CD4-positive, CD25-positive, alpha-beta regulatory T cell (primary cell): ENCODE measurements around the gene CPT1C. TPM values are rescaled to one million over a fixed set of nuclear protein-coding genes. Genes with fewer than 3 reads are reported as not detected.

Experiments
- ATAC-seq, 2 donors: fragments of 150-1000 bp; cut with Tn5 transposase; one replicate each; pipeline ENCODE4 v1.10.0; 2021; ENCODE audit warnings: low read depth in 2 of 2, moderate number of reproducible peaks in 2 of 2, moderate library complexity in 1 of 2
- DNase-seq, 3 donors: peaks; one replicate each; pipeline versions ENCODE4 v3.0.0 to v3.0.0-alpha.2; 2012 to 2022; ENCODE audit warnings: mixed read lengths in 1 of 3
- H3K27ac ChIP-seq: one replicate; pipeline ENCODE4 v1.7.0; 2013; ENCODE audit warnings: mild to moderate bottlenecking, low read length; ENCODE audit not compliant: insufficient read depth, poor library complexity, severe bottlenecking
- H3K27me3 ChIP-seq: one replicate; pipeline ENCODE4 v1.7.0; 2013; ENCODE audit warnings: low read length; ENCODE audit not compliant: control insufficient read depth, insufficient read depth
- H3K36me3 ChIP-seq: one replicate; pipeline ENCODE4 v1.7.0; 2013; ENCODE audit warnings: mild to moderate bottlenecking, low read length, moderate library complexity; ENCODE audit not compliant: control insufficient read depth, insufficient read depth
- H3K4me1 ChIP-seq: 2 replicates; pipeline ENCODE4 v1.7.0; 2013; ENCODE audit warnings: mild to moderate bottlenecking, low read length; ENCODE audit not compliant: insufficient read depth, control insufficient read depth, poor library complexity, severe bottlenecking
- H3K4me3 ChIP-seq: one replicate; pipeline ENCODE4 v1.7.0; 2013; ENCODE audit warnings: low read depth, mild to moderate bottlenecking, low read length, moderate library complexity
- H3K9me3 ChIP-seq, 2 experiments: 1 replicate in 1 of 2; 2 replicates in 1 of 2; pipeline ENCODE4 v1.7.0; 2013; ENCODE audit warnings: low read length in 2 of 2, mild to moderate bottlenecking in 1 of 2, moderate library complexity in 1 of 2; ENCODE audit not compliant: control insufficient read depth in 2 of 2
- H3K27ac Mint-ChIP-seq, 3 donors: one replicate each; pipeline ENCODE4 v1.8.0; 2020 to 2022; ENCODE audit warnings: mild to moderate bottlenecking in 3 of 3, mixed read lengths in 3 of 3, moderate library complexity in 2 of 3
- H3K27me3 Mint-ChIP-seq: one replicate; pipeline ENCODE4 v1.8.0; 2022; ENCODE audit warnings: mild to moderate bottlenecking, mixed read lengths
- H3K36me3 Mint-ChIP-seq: one replicate; pipeline ENCODE4 v1.8.0; 2020; ENCODE audit warnings: mixed read lengths
- H3K4me1 Mint-ChIP-seq, 4 donors: one replicate each; pipeline ENCODE4 v1.8.0; 2020 to 2022; ENCODE audit warnings: mixed read lengths in 4 of 4, mild to moderate bottlenecking in 1 of 4
- H3K4me3 Mint-ChIP-seq, 4 donors: one replicate each; pipeline ENCODE4 v1.8.0; 2020 to 2022; ENCODE audit warnings: mild to moderate bottlenecking in 4 of 4, mixed read lengths in 4 of 4, moderate library complexity in 3 of 4
- H3K9me3 Mint-ChIP-seq, 7 donors: one replicate each; pipeline ENCODE4 v1.8.0; 2020 to 2022; ENCODE audit warnings: mixed read lengths in 7 of 7, mild to moderate bottlenecking in 3 of 7, moderate library complexity in 2 of 7
- polyA plus RNA-seq, 4 donors: library from polyadenylated mRNA; unstranded; fragments of 300-500 nt; fragmentation: Illumina TruSeq; gene quantifications; one replicate each; pipeline ENCODE4 v1.2.3, GENCODE V29; 2021
- total RNA-seq: library from RNA; stranded (reverse); gene quantifications from one replicate; pipeline ENCODE4 v1.2.3, GENCODE V29; 2022

The CPT1C gene
- total and polyA plus RNA-seq, 5 donors from 2014 or later: 0.41 to 0.84 (median 0.60) TPM; not detected in 1

- Histone ChIP-seq H3K27me3 (no peaks in the 10 kb centered on the region), H3K4me1 (peaks cover 38% of the 10 kb centered on the region), H3K27ac (peak overlapping the region; percentile 87), H3K9me3 (no peaks in the 10 kb centered on the region), H3K4me3 (peak overlapping the region; percentile 98), H3K36me3 (peaks cover 27% of the 10 kb centered on the region)
- Mint-ChIP-seq H3K4me1 (peaks cover 0 to 64% (median 21%) of the 10 kb centered on the region in 4 donors), H3K9me3 (no peaks in the 10 kb centered on the region), H3K27me3 (peaks cover 6% of the 10 kb centered on the region), H3K4me3 (peak overlapping the region; percentile 93 to 100 (median 98)), H3K27ac (peak overlapping the region; percentile 97 to 99 (median 98)), H3K36me3 (peaks cover 6% of the 10 kb centered on the region)
- ATAC-seq (peak; percentile 70 to 73), DNase-seq (peak; percentile 87 to 90 (median 89))
Measured at GRCh38 chr19:49664171-49665035, 26.5 kb upstream of the CPT1C start.

GRCh38 chr19:49665036-49665350 is 25.9 kb upstream of the CPT1C start:
- Histone ChIP-seq H3K9me3 (no peaks in the 10 kb centered on the region), H3K4me1 (peaks cover 38% of the 10 kb centered on the region), H3K36me3 (peaks cover 26% of the 10 kb centered on the region), H3K4me3 (peak overlapping the region; percentile 98), H3K27me3 (no peaks in the 10 kb centered on the region), H3K27ac (peak overlapping the region; percentile 87)
- H3K36me3 Mint-ChIP-seq: peaks cover 10% of the 10 kb centered on the region
- peaks cover 0 to 59% (median 22%) of the 10 kb centered on the region in 4 donors for H3K4me1 Mint-ChIP-seq
- H3K27ac Mint-ChIP-seq: peak overlapping the region; percentile 97 to 99 (median 98)
- H3K27me3 Mint-ChIP-seq: peaks cover 6% of the 10 kb centered on the region
- DNase-seq (no peak), ATAC-seq (no peak)
- no peaks in the 10 kb centered on the region for H3K9me3 Mint-ChIP-seq
- H3K4me3 Mint-ChIP-seq: peak overlapping the region; percentile 93 to 100 (median 98)

- DNase-seq: peak; percentile 97 to 99 (median 99)
- peaks cover 0 to 54% (median 22%) of the 10 kb centered on the region in 4 donors for H3K4me1 Mint-ChIP-seq
- Histone ChIP-seq H3K36me3 (peaks cover 20% of the 10 kb centered on the region), H3K27ac (peak within 1 kb of the TSS; percentile 87), H3K4me3 (peak within 1 kb of the TSS; percentile 98), H3K4me1 (peaks cover 38% of the 10 kb centered on the region), H3K9me3 (no peaks in the 10 kb centered on the region), H3K27me3 (no peaks in the 10 kb centered on the region)
- ATAC-seq: peak; percentile 82 to 86
- H3K9me3 Mint-ChIP-seq: no peaks in the 10 kb centered on the region
- H3K36me3 Mint-ChIP-seq: peaks cover 10% of the 10 kb centered on the region
- H3K27me3 Mint-ChIP-seq: peaks cover 6% of the 10 kb centered on the region
- peak within 1 kb of the TSS; percentile 93 to 100 (median 98) for H3K4me3 Mint-ChIP-seq
- H3K27ac Mint-ChIP-seq: peak within 1 kb of the TSS; percentile 97 to 99 (median 98)
Measured at GRCh38 chr19:49665351-49666119, 25.4 kb upstream of the CPT1C start, which contains the start of the genes BCL2L12 and IRF3. Gene BCL2L12 (plus strand): TSS chr19:49665933. CDS start chr19:49666693, 760 bp downstream. Gene IRF3 (minus strand): TSS chr19:49665857. CDS start chr19:49664838, 1,019 bp downstream.

GRCh38 chr19:49666120-49666444 is 24.8 kb upstream of the CPT1C start:
- Histone ChIP-seq H3K4me1 (peaks cover 38% of the 10 kb centered on the region), H3K36me3 (peaks cover 16% of the 10 kb centered on the region), H3K27ac (peak overlapping the region; percentile 87), H3K9me3 (no peaks in the 10 kb centered on the region), H3K27me3 (no peaks in the 10 kb centered on the region), H3K4me3 (peak overlapping the region; percentile 64)
- Mint-ChIP-seq H3K4me3 (peak overlapping the region; percentile 93 to 100 (median 98)), H3K27ac (peak overlapping the region; percentile 56 to 99 (median 98)), H3K36me3 (peaks cover 10% of the 10 kb centered on the region), H3K27me3 (peaks cover 6% of the 10 kb centered on the region), H3K4me1 (peaks cover 0 to 54% (median 22%) of the 10 kb centered on the region in 4 donors), H3K9me3 (no peaks in the 10 kb centered on the region)
- ATAC-seq (peak in 1 of 2 donors; percentile 1), DNase-seq (no peak)

GRCh38 chr19:49667473-49667872 is 23.4 kb upstream of the CPT1C start:
- Mint-ChIP-seq H3K36me3 (peaks cover 10% of the 10 kb centered on the region), H3K4me3 (peak overlapping the region; percentile 44 to 98 (median 78)), H3K27me3 (peaks cover 6% of the 10 kb centered on the region), H3K27ac (peak overlapping the region in 1 of 3 donors; percentile 98), H3K9me3 (no peaks in the 10 kb centered on the region), H3K4me1 (peaks cover 0 to 52% (median 29%) of the 10 kb centered on the region in 4 donors)
- H3K9me3 ChIP-seq: no peaks in the 10 kb centered on the region
- ATAC-seq (no peak), DNase-seq (no peak)
- H3K4me1 ChIP-seq: peaks cover 39% of the 10 kb centered on the region
- peaks cover 5% of the 10 kb centered on the region for H3K36me3 ChIP-seq
- H3K27ac ChIP-seq: no peak overlapping the region
- no peak overlapping the region for H3K4me3 ChIP-seq
- no peaks in the 10 kb centered on the region for H3K27me3 ChIP-seq

GRCh38 chr19:49669516-49669915 is 21.4 kb upstream of the CPT1C start:
- Mint-ChIP-seq H3K27me3 (peaks cover 11% of the 10 kb centered on the region), H3K36me3 (peaks cover 5% of the 10 kb centered on the region), H3K27ac (no peak overlapping the region), H3K9me3 (peaks cover 0 to 1% (median 0%) of the 10 kb centered on the region in 7 donors), H3K4me3 (no peak overlapping the region), H3K4me1 (peaks cover 5 to 38% (median 28%) of the 10 kb centered on the region in 4 donors)
- H3K4me1 ChIP-seq: peaks cover 23% of the 10 kb centered on the region
- no peaks in the 10 kb centered on the region for H3K9me3 ChIP-seq
- no peak overlapping the region for H3K27ac ChIP-seq
- no peaks in the 10 kb centered on the region for H3K36me3 ChIP-seq
- DNase-seq (no peak), ATAC-seq (no peak)
- no peak overlapping the region for H3K4me3 ChIP-seq
- H3K27me3 ChIP-seq: no peaks in the 10 kb centered on the region

- H3K27me3 ChIP-seq: no peaks in the 10 kb centered on the region
- no peak for ATAC-seq
- peaks cover 5% of the 10 kb centered on the region for H3K36me3 Mint-ChIP-seq
- peak overlapping the region in 2 of 3 donors; percentile 36 to 93 for H3K27ac Mint-ChIP-seq
- peak; percentile 63 to 74 (median 69) for DNase-seq
- no peak overlapping the region for H3K27ac ChIP-seq
- H3K36me3 ChIP-seq: no peaks in the 10 kb centered on the region
- peaks cover 18% of the 10 kb centered on the region for H3K4me1 ChIP-seq
- no peaks in the 10 kb centered on the region for H3K9me3 ChIP-seq
- peaks cover 0 to 1% (median 0%) of the 10 kb centered on the region in 7 donors for H3K9me3 Mint-ChIP-seq
- H3K4me3 ChIP-seq: no peak overlapping the region
- peaks cover 5 to 29% (median 18%) of the 10 kb centered on the region in 4 donors for H3K4me1 Mint-ChIP-seq
- H3K27me3 Mint-ChIP-seq: peaks cover 9% of the 10 kb centered on the region
- H3K4me3 Mint-ChIP-seq: peak overlapping the region in 3 of 4 donors; percentile 50 to 62 (median 61)
Measured at GRCh38 chr19:49672131-49672919, 18.6 kb upstream of the CPT1C start.
